ACC112 (cell line): ENCODE results near the gene NME2.
A peak's percentile ranks its signal among the peaks of the same experiment; 100 is the strongest.
"Not testable (repeated sequence)": the region's sequence is repeated elsewhere in the genome, so short reads cannot be mapped to it uniquely, and the experiment has no call there.

Experiments
- H2AFZ ChIP-seq: fragments of 200-600 bp; sonication (generic); one replicate; pipeline ENCODE4 v1.6.0; 2017; ENCODE audit warnings: antibody characterized with exemption, low read length; ENCODE audit not compliant: unreplicated experiment
- H3K27ac ChIP-seq: fragments of 200-600 bp; sonication (generic); 2 replicates; pipeline ENCODE4 v1.5.1; 2014; ENCODE audit warnings: low read depth, mild to moderate bottlenecking, antibody characterized with exemption, low read length, moderate library complexity
- H3K27me3 ChIP-seq: fragments of 200-600 bp; sonication (generic); 2 replicates; pipeline ENCODE4 v1.6.1; 2014; ENCODE audit warnings: mild to moderate bottlenecking, antibody characterized with exemption, low read length, moderate library complexity, mixed read lengths; ENCODE audit not compliant: insufficient read depth
- H3K36me3 ChIP-seq: fragments of 200-600 bp; sonication (generic); 2 replicates; pipeline ENCODE4 v1.6.1; 2016; ENCODE audit warnings: mild to moderate bottlenecking, antibody characterized with exemption, low read length, moderate library complexity, mixed read lengths; ENCODE audit not compliant: insufficient read depth
- H3K4me1 ChIP-seq: fragments of 200-600 bp; sonication (generic); one replicate; pipeline ENCODE4 v1.6.1; 2016; ENCODE audit warnings: low read length, mixed read lengths; ENCODE audit not compliant: insufficient read depth, unreplicated experiment, control insufficient read depth
- H3K4me3 ChIP-seq: fragments of 200-600 bp; sonication (generic); 2 replicates; pipeline ENCODE4 v1.5.1; 2014; ENCODE audit warnings: mild to moderate bottlenecking, low read depth, low read length
- H3K79me2 ChIP-seq: fragments of 200-600 bp; sonication (generic); one replicate; pipeline ENCODE4 v1.6.0; 2016; ENCODE audit warnings: low read length; ENCODE audit not compliant: control insufficient read depth, unreplicated experiment, insufficient read depth

NME2 gene

GRCh38 chr17:51166198-51166986, at the start of gene NME2:
NME2 (plus strand) TSS chr17:51166411; CDS start chr17:51166831, 420 bp downstream.
- Histone ChIP-seq H2AFZ (peak within 1 kb of the TSS; percentile 8), H3K36me3 (peaks cover 21% of the 10 kb centered on the region), H3K4me3 (peak within 1 kb of the TSS; percentile 89), H3K27me3 (no peaks in the 10 kb centered on the region), H3K4me1 (peaks cover 22% of the 10 kb centered on the region), H3K79me2 (peaks cover 26% of the 10 kb centered on the region), H3K27ac (peak within 1 kb of the TSS; percentile 80)

GRCh38 chr17:51118330-51119195, 47.6 kb upstream of the NME2 start:
- Histone ChIP-seq H3K36me3 (no peaks in the 10 kb centered on the region), H3K4me3 (peak overlapping the region; percentile 91), H2AFZ (no peak overlapping the region), H3K79me2 (peaks cover 65% of the 10 kb centered on the region), H3K27ac (no peak overlapping the region), H3K27me3 (no peaks in the 10 kb centered on the region), H3K4me1 (peaks cover 27% of the 10 kb centered on the region)

- peak overlapping the region; percentile 91 for H3K4me3 ChIP-seq
- peaks cover 27% of the 10 kb centered on the region for H3K4me1 ChIP-seq
- H2AFZ ChIP-seq = no peak overlapping the region
- H3K79me2 ChIP-seq = peaks cover 57% of the 10 kb centered on the region
- no peaks in the 10 kb centered on the region for H3K27me3 ChIP-seq
- H3K27ac ChIP-seq = peak overlapping the region; percentile 82
- no peaks in the 10 kb centered on the region for H3K36me3 ChIP-seq
These were observed 46.5 kb upstream of the NME2 start for GRCh38 chr17:51119415-51120356.

GRCh38 chr17:51120357-51120738, 45.9 kb upstream of the NME2 start:
- peak overlapping the region; percentile 82 for H3K27ac ChIP-seq
- H3K36me3 ChIP-seq = no peaks in the 10 kb centered on the region
- H3K4me1 ChIP-seq = peaks cover 27% of the 10 kb centered on the region
- H2AFZ ChIP-seq = no peak overlapping the region
- peaks cover 51% of the 10 kb centered on the region for H3K79me2 ChIP-seq
- H3K27me3 ChIP-seq = no peaks in the 10 kb centered on the region
- H3K4me3 ChIP-seq = peak overlapping the region; percentile 91

GRCh38 chr17:51120739-51121619, 45.2 kb upstream of the NME2 start, which contains the start of gene SPAG9:
SPAG9 (minus strand) TSS chr17:51120868; CDS start chr17:51120656, 212 bp downstream.
- Histone ChIP-seq H3K79me2 (peaks cover 44% of the 10 kb centered on the region), H3K4me3 (peak within 1 kb of the TSS; percentile 91), H2AFZ (peak within 1 kb of the TSS; percentile 21), H3K36me3 (no peaks in the 10 kb centered on the region), H3K27ac (peak within 1 kb of the TSS; percentile 100), H3K4me1 (peaks cover 27% of the 10 kb centered on the region), H3K27me3 (no peaks in the 10 kb centered on the region)

GRCh38 chr17:51121620-51122472, 44.4 kb upstream of the NME2 start:
- Histone ChIP-seq H3K27ac (peak overlapping the region; percentile 100), H3K4me1 (peaks cover 27% of the 10 kb centered on the region), H3K36me3 (no peaks in the 10 kb centered on the region)

GRCh38 chr17:51122473-51123115, 43.6 kb upstream of the NME2 start:
- Histone ChIP-seq H3K79me2 (peaks cover 30% of the 10 kb centered on the region), H2AFZ (peak overlapping the region; percentile 76), H3K4me3 (peak overlapping the region; percentile 88; the same call in 1 of the 2 replicates), H3K27ac (peak overlapping the region; percentile 100), H3K4me1 (peaks cover 27% of the 10 kb centered on the region)
- H3K27me3 ChIP-seq, H3K36me3 ChIP-seq: not testable (repeated sequence)

More at GRCh38 chr17:51121620-51122472, 44.4 kb upstream of the NME2 start:
- Histone ChIP-seq H3K27me3 (no peaks in the 10 kb centered on the region), H3K79me2 (peaks cover 36% of the 10 kb centered on the region), H3K4me3 (peak overlapping the region; percentile 88), H2AFZ (peak overlapping the region; percentile 76)

- no peak overlapping the region for H2AFZ ChIP-seq
These were observed 41.3 kb upstream of the NME2 start for GRCh38 chr17:51124640-51125503.

More at GRCh38 chr17:51124640-51125503, 41.3 kb upstream of the NME2 start:
- Histone ChIP-seq H3K27me3 (no peaks in the 10 kb centered on the region), H3K4me3 (no peak overlapping the region), H3K79me2 (peaks cover 7% of the 10 kb centered on the region), H3K4me1 (peaks cover 13% of the 10 kb centered on the region), H3K36me3 (no peaks in the 10 kb centered on the region), H3K27ac (no peak overlapping the region)
